HG02678 (cell line): ENCODE measurements around the gene ANO9.
"Not testable (repeated sequence)": the region's sequence is repeated elsewhere in the genome, so short reads cannot be mapped to it uniquely, and the experiment has no call there.

Experiments
- ATAC-seq: cut with Tn5 transposase; IDR thresholded peaks from one replicate; pipeline ENCODE4 v1.9.1; 2021; ENCODE audit warnings: mild to moderate bottlenecking, moderate library complexity; ENCODE audit not compliant: unreplicated experiment

Gene ANO9

GRCh38 chr11:390175-390574 is 51.6 kb downstream of the ANO9 start:
- no peak for ATAC-seq

- not testable (repeated sequence) for ATAC-seq
These were observed 52.4 kb downstream of the ANO9 start for GRCh38 chr11:389369-389768.

GRCh38 chr11:387193-387793 is 54.5 kb downstream of the ANO9 start:
- ATAC-seq, result no peak

GRCh38 chr11:386483-386882 is 55.3 kb downstream of the ANO9 start:
- ATAC-seq, result no peak

GRCh38 chr11:385594-386351 is 56.0 kb downstream of the ANO9 start:
- ATAC-seq, result no peak

- no peak for ATAC-seq
These were observed 57.3 kb downstream of the ANO9 start for GRCh38 chr11:384511-384910.

- no peak for ATAC-seq
These were observed 58.4 kb downstream of the ANO9 start for GRCh38 chr11:383431-383830.

- no peak for ATAC-seq
These were observed 59.7 kb downstream of the ANO9 start for GRCh38 chr11:382081-382629.

GRCh38 chr11:381501-382072 is 60.2 kb downstream of the ANO9 start:
- ATAC-seq, result no peak

GRCh38 chr11:380996-381395 is 60.8 kb downstream of the ANO9 start:
- ATAC-seq, result no peak

- ATAC-seq, result no peak
These were observed 61.3 kb downstream of the ANO9 start for GRCh38 chr11:380491-380890.

- ATAC-seq, result no peak
These were observed 61.7 kb downstream of the ANO9 start for GRCh38 chr11:380095-380480.

- no peak for ATAC-seq
These were observed 62.4 kb downstream of the ANO9 start for GRCh38 chr11:379205-380094.

GRCh38 chr11:377883-378500 is 63.8 kb downstream of the ANO9 start:
- ATAC-seq, result no peak

- no peak for ATAC-seq
These were observed 64.5 kb downstream of the ANO9 start for GRCh38 chr11:377174-377865.

- no peak for ATAC-seq
These were observed 65.2 kb downstream of the ANO9 start for GRCh38 chr11:376531-377173.

- no peak for ATAC-seq
These were observed 66.5 kb downstream of the ANO9 start for GRCh38 chr11:375065-376025.
